Gastroesophageal sphincter (tissue), 4 donors: ENCODE measurements around the gene P2RX4. TPM values are rescaled to one million over a fixed set of nuclear protein-coding genes. Genes with fewer than 3 reads are reported as not detected.

Experiments
- ATAC-seq: fragments of 150-250 bp; one replicate; pipeline ENCODE4 v1.9.1; 2016; ENCODE audit warnings: mild to moderate bottlenecking, moderate library complexity
- H3K27ac ChIP-seq, 4 donors: fragments of 200-600 bp; sonication (generic) in 3 of 4; 1 replicate in 3 of 4; 2 replicates in 1 of 4; pipeline ENCODE4 v1.5.1; 2016 to 2019
- H3K27me3 ChIP-seq: fragments of 200-600 bp; sonication (generic); one replicate; pipeline ENCODE4 v1.5.1; 2019
- H3K36me3 ChIP-seq, 2 donors: fragments of 200-600 bp; sonication (generic); one replicate each; pipeline ENCODE4 v1.5.1; 2019; ENCODE audit warnings: control low read depth in 1 of 2
- H3K4me1 ChIP-seq, 3 donors: fragments of 200-600 bp; sonication (generic); 1 replicate in 2 of 3; 2 replicates in 1 of 3; pipeline ENCODE4 v1.5.1; 2016 to 2019; ENCODE audit warnings: control low read depth in 2 of 3
- H3K4me3 ChIP-seq, 2 donors: fragments of 200-600 bp; sonication (generic); one replicate each; pipeline ENCODE4 v1.5.1; 2019; ENCODE audit warnings: mild to moderate bottlenecking in 1 of 2, moderate library complexity in 1 of 2
- H3K9me3 ChIP-seq, 3 donors: fragments of 200-600 bp; sonication (generic); one replicate each; pipeline ENCODE4 v1.5.1; 2017 to 2019; ENCODE audit warnings: control low read depth in 2 of 3
- CTCF ChIP-seq, 4 experiments: fragments of 200-600 bp in 2 of 4; fragments of 450-650 bp in 2 of 4; sonication (generic) in 1 of 4; IDR thresholded peaks; one replicate each; pipeline ENCODE4 v1.5.1; 2017 to 2019; ENCODE audit warnings: antibody characterized with exemption in 4 of 4, mild to moderate bottlenecking in 2 of 4, moderate library complexity in 2 of 4
- EP300 ChIP-seq: sonication (generic); formaldehyde crosslinking; IDR thresholded peaks from one replicate; pipeline ENCODE4 v1.6.1; 2017; ENCODE audit warnings: antibody characterized with exemption, mild to moderate bottlenecking
- POLR2A ChIP-seq, 2 donors: fragments of 450-650 bp; IDR thresholded peaks; one replicate each; pipeline ENCODE4 v1.6.1; 2017; ENCODE audit warnings: antibody characterized with exemption in 2 of 2, mild to moderate bottlenecking in 2 of 2, moderate library complexity in 1 of 2
- POLR2AphosphoS5 ChIP-seq: sonication (generic); formaldehyde crosslinking; IDR thresholded peaks from one replicate; pipeline ENCODE4 v1.6.1; 2017; ENCODE audit warnings: antibody characterized with exemption
- WGBS, 2 donors: methylation state at CpG; one replicate each; pipeline ENCODE4 v1.1.5; 2018; ENCODE audit warnings: low coverage in 1 of 2; 5-methylcytosine and 5-hydroxymethylcytosine counted together
- total RNA-seq, 4 donors: library from RNA; depleted of rRNA; stranded (reverse); fragments of >200 nt; gene quantifications; one replicate each; pipeline ENCODE4 v1.1.0, GENCODE V29; 2016

Gene P2RX4
- total RNA-seq, 4 donors from 2014 or later, result 15.1 to 32.8 (median 31.0) TPM

GRCh38 chr12:121240484-121241101 lies 30.7 kb downstream of the P2RX4 start:
- 35 to 69% methylated on average over 3 to 13 of the region's 38 CpGs for WGBS, 2 donors
- peak overlapping the region in 1 of 2 donors; percentile 35 for H3K4me3 ChIP-seq
- TF ChIP-seq CTCF (IDR thresholded peaks at IDR 0.05) (no peak), POLR2AphosphoS5 (no peak), EP300 (no peak), POLR2A (IDR thresholded peaks at IDR 0.05) (no peak)
- no peaks in the 10 kb centered on the region for H3K27me3 ChIP-seq
- peaks cover 0 to 53% of the 10 kb centered on the region in 2 donors for H3K36me3 ChIP-seq
- peaks cover 0 to 47% (median 0%) of the 10 kb centered on the region in 3 donors for H3K4me1 ChIP-seq
- peak overlapping the region in 3 of 4 donors; percentile 55 to 67 (median 61) for H3K27ac ChIP-seq
- peak; percentile 52 for ATAC-seq
- H3K9me3 ChIP-seq, result no peaks in the 10 kb centered on the region

GRCh38 chr12:121241156-121241970 lies 31.4 kb downstream of the P2RX4 start:
- TF ChIP-seq POLR2A (IDR thresholded peaks at IDR 0.05) (no peak), POLR2AphosphoS5 (no peak), CTCF (IDR thresholded peaks at IDR 0.05) (no peak), EP300 (no peak)
- Histone ChIP-seq H3K4me3 (no peak overlapping the region), H3K36me3 (peaks cover 0 to 53% of the 10 kb centered on the region in 2 donors), H3K27ac (peak overlapping the region in 3 of 4 donors; percentile 55 to 67 (median 61)), H3K4me1 (peaks cover 0 to 47% (median 0%) of the 10 kb centered on the region in 3 donors), H3K9me3 (no peaks in the 10 kb centered on the region), H3K27me3 (no peaks in the 10 kb centered on the region)
- WGBS, 2 donors, result 20 to 73% methylated on average over 1 to 3 of the region's 17 CpGs
- ATAC-seq, result no peak

DNA sequence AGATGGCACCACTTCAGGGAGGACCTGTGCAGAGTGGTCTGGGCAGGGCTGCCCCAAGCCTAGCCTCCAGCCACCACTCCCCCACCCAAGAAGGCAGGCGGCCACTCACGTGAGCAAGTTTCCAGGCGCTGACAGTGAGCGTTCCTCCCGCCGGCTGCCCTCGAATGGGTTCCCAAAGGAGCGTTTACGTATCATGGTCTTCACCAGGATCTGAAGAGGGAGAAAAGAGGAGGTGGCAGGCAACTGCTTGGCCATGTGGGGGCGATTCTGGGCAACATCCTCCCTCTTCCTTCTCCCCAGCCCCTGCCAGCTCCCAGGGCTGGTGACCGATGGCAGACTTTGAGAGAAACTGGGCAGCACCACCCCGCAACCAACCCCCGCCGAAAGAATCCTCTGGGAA lies 35.1 kb downstream of the P2RX4 start:
- H3K36me3 ChIP-seq, result peaks cover 0 to 73% of the 10 kb centered on the region in 2 donors

DNA sequence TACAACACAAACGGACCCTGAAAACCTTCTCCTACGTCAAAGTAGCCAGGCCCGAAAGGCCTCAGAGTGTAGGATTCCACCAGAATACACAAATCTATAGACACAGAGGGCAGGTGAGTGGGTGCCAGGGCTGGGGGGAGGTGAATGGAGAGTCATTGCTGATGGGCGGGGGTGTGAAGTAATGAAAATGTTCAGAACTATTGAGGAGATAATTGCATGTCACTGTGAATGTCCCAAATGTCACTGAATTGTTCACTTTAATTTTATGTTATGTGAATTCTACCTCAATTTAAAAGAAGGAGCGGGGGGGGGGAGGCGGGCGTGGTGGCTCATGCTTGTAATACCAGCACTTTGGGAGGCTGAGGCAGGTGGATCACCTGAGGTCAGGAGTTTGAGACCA lies 36.0 kb downstream of the P2RX4 start:
- H3K4me3 ChIP-seq, result no peak overlapping the region
- H3K36me3 ChIP-seq, result peaks cover 0 to 80% of the 10 kb centered on the region in 2 donors
- WGBS, 2 donors, result 73 to 86% methylated on average over 3 to 5 of the region's 7 CpGs
- H3K9me3 ChIP-seq, result no peaks in the 10 kb centered on the region
- no peak overlapping the region for H3K27ac ChIP-seq
- peaks cover 0 to 5% (median 0%) of the 10 kb centered on the region in 3 donors for H3K4me1 ChIP-seq
- TF ChIP-seq POLR2A (IDR thresholded peaks at IDR 0.05), result no peak
- no peaks in the 10 kb centered on the region for H3K27me3 ChIP-seq
- no peak for ATAC-seq

More for the DNA sequence above, 35.1 kb downstream of the P2RX4 start:
- TF ChIP-seq CTCF (IDR thresholded peaks at IDR 0.05), result no peak
- TF ChIP-seq EP300, result no peak
- TF ChIP-seq POLR2A (IDR thresholded peaks at IDR 0.05), result no peak
- TF ChIP-seq POLR2AphosphoS5, result no peak
- Histone ChIP-seq H3K27me3 (no peaks in the 10 kb centered on the region), H3K9me3 (no peaks in the 10 kb centered on the region), H3K4me3 (no peak overlapping the region), H3K27ac (no peak overlapping the region), H3K4me1 (peaks cover 0 to 14% (median 0%) of the 10 kb centered on the region in 3 donors)
- WGBS, 2 donors, result 80 to 82% methylated on average over 1 to 2 of the region's 14 CpGs
- no peak for ATAC-seq

GRCh38 chr12:121246893-121247557 lies 37.1 kb downstream of the P2RX4 start:
- no peaks in the 10 kb centered on the region for H3K27me3 ChIP-seq
- no peak for TF ChIP-seq POLR2AphosphoS5
- no peak for TF ChIP-seq POLR2A (IDR thresholded peaks at IDR 0.05)
- no peaks in the 10 kb centered on the region for H3K4me1 ChIP-seq
- H3K9me3 ChIP-seq, result no peaks in the 10 kb centered on the region
- H3K27ac ChIP-seq, result no peak overlapping the region
- WGBS, 2 donors, result 87 to 96% methylated on average over 7 to 10 of the region's 16 CpGs
- peaks cover 0 to 90% of the 10 kb centered on the region in 2 donors for H3K36me3 ChIP-seq
- no peak overlapping the region for H3K4me3 ChIP-seq
- no peak for ATAC-seq
